ENCODE measurements around the gene PARP16.

GRCh38 chr15:65333856-65334255, 47.2 kb upstream of the PARP16 start:
- TF ChIP-seq, protein P1, sequence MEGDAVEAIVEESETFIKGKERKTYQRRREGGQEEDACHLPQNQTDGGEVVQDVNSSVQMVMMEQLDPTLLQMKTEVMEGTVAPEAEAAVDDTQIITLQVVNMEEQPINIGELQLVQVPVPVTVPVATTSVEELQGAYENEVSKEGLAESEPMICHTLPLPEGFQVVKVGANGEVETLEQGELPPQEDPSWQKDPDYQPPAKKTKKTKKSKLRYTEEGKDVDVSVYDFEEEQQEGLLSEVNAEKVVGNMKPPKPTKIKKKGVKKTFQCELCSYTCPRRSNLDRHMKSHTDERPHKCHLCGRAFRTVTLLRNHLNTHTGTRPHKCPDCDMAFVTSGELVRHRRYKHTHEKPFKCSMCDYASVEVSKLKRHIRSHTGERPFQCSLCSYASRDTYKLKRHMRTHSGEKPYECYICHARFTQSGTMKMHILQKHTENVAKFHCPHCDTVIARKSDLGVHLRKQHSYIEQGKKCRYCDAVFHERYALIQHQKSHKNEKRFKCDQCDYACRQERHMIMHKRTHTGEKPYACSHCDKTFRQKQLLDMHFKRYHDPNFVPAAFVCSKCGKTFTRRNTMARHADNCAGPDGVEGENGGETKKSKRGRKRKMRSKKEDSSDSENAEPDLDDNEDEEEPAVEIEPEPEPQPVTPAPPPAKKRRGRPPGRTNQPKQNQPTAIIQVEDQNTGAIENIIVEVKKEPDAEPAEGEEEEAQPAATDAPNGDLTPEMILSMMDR (conservative IDR thresholded peaks at IDR 0.05; ENCODE audit: low read depth in 2 of 2) = no peak
- no peak for TF ChIP-seq EZH2 (IDR thresholded peaks at IDR 0.05; ENCODE audit: low read depth, unreplicated experiment)
- TF ChIP-seq, protein P2, sequence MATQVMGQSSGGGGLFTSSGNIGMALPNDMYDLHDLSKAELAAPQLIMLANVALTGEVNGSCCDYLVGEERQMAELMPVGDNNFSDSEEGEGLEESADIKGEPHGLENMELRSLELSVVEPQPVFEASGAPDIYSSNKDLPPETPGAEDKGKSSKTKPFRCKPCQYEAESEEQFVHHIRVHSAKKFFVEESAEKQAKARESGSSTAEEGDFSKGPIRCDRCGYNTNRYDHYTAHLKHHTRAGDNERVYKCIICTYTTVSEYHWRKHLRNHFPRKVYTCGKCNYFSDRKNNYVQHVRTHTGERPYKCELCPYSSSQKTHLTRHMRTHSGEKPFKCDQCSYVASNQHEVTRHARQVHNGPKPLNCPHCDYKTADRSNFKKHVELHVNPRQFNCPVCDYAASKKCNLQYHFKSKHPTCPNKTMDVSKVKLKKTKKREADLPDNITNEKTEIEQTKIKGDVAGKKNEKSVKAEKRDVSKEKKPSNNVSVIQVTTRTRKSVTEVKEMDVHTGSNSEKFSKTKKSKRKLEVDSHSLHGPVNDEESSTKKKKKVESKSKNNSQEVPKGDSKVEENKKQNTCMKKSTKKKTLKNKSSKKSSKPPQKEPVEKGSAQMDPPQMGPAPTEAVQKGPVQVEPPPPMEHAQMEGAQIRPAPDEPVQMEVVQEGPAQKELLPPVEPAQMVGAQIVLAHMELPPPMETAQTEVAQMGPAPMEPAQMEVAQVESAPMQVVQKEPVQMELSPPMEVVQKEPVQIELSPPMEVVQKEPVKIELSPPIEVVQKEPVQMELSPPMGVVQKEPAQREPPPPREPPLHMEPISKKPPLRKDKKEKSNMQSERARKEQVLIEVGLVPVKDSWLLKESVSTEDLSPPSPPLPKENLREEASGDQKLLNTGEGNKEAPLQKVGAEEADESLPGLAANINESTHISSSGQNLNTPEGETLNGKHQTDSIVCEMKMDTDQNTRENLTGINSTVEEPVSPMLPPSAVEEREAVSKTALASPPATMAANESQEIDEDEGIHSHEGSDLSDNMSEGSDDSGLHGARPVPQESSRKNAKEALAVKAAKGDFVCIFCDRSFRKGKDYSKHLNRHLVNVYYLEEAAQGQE (IDR thresholded peaks at IDR 0.05; ENCODE audit: unreplicated experiment) = no peak
- no peak for TF ChIP-seq NANOG (IDR thresholded peaks at IDR 0.05; ENCODE audit: borderline replicate concordance)
- no peak for TF ChIP-seq POLR2AphosphoS5 (IDR thresholded peaks at IDR 0.05; ENCODE audit: low read depth)
- TF ChIP-seq ZNF114 (CRISPR knock-in tag; IDR thresholded peaks at IDR 0.05) = no peak
- no peak for TF ChIP-seq ETS1 (IDR thresholded peaks at IDR 0.05)
- TF ChIP-seq EZH2phosphoT487 (IDR thresholded peaks at IDR 0.05; ENCODE audit: unreplicated experiment) = no peak
- no peak for TF ChIP-seq CREB1 (CRISPR knock-in tag; IDR thresholded peaks at IDR 0.05; ENCODE audit: low read depth)
- TF ChIP-seq JUNB (IDR thresholded peaks at IDR 0.05; ENCODE audit: unreplicated experiment) = no peak
- TF ChIP-seq ZNF462 (CRISPR knock-in tag; IDR thresholded peaks at IDR 0.05) = no peak
- no peak for TF ChIP-seq STAT1 (IDR thresholded peaks at IDR 0.05; ENCODE audit: unreplicated experiment)
